T-helper 1 cell treated with Interleukin-12 subunit alpha and Interleukin-12 subunit beta and Interleukin-4 antibody, amounts not matched to agents 30 μg/mL and 1 μg/mL, for 36 hours (primary cell): ENCODE results near the gene MAST3.

ENCODE experiments used
- H3K27ac Mint-ChIP-seq: one replicate; pipeline ENCODE4 v1.8.0; 2021; ENCODE audit warnings: mild to moderate bottlenecking, mixed read lengths
- H3K27me3 Mint-ChIP-seq: one replicate; pipeline ENCODE4 v1.8.0; 2021; ENCODE audit warnings: low read depth, mixed read lengths
- H3K36me3 Mint-ChIP-seq: one replicate; pipeline ENCODE4 v1.8.0; 2021; ENCODE audit warnings: low read depth, mixed read lengths
- H3K4me1 Mint-ChIP-seq: one replicate; pipeline ENCODE4 v1.8.0; 2021; ENCODE audit warnings: low read depth, mixed read lengths
- H3K4me3 Mint-ChIP-seq: one replicate; pipeline ENCODE4 v1.8.0; 2021; ENCODE audit warnings: mild to moderate bottlenecking, moderate library complexity, mixed read lengths
- H3K9me3 Mint-ChIP-seq: one replicate; pipeline ENCODE4 v1.8.0; 2021; ENCODE audit warnings: mixed read lengths

MAST3 gene

DNA sequence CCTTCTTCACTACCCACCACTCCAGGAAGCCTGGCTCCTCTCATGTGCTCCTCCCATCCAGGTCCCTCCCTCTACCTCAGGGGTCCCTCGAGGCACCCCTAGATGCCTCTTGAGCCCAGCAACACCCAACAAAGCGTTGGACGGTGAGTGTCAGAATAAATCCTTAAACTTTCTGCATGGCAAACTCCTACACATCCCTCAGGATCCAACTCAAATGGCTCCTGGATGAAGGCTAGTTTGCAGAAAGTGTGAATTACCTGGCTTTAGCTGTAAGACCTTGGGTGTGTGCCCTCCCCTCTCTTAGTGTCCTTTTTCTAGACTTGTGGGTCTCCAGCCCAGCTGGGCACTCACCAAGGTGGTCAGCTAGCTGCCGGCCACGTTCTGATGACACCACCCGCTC lies 100.8 kb downstream of the MAST3 start:
- no peaks in the 10 kb centered on the region for H3K27me3 Mint-ChIP-seq
- no peak overlapping the region for H3K4me3 Mint-ChIP-seq
- no peak overlapping the region for H3K27ac Mint-ChIP-seq
- peaks cover 24% of the 10 kb centered on the region for H3K4me1 Mint-ChIP-seq
- no peaks in the 10 kb centered on the region for H3K9me3 Mint-ChIP-seq
- H3K36me3 Mint-ChIP-seq = peaks cover 23% of the 10 kb centered on the region
